HT-29 (cell line): Measurements from ENCODE around the gene SNRPF. TPM values are rescaled to one million over a fixed set of nuclear protein-coding genes. Genes with fewer than 3 reads are reported as not detected.
"Not testable (repeated sequence)": the region's sequence is repeated elsewhere in the genome, so short reads cannot be mapped to it uniquely, and the experiment has no call there.

ENCODE experiments used
- DNase-seq: peaks from one replicate; pipeline ENCODE4 v3.0.0-alpha.2; 2015; ENCODE audit warnings: low spot score
- total RNA-seq: library from RNA; depleted of rRNA; stranded (reverse); fragments of >200 nt; shearing (Covaris generic); gene quantifications from 2 replicates; pipeline ENCODE4 v1.2.3, GENCODE V29; 2014; rRNA removed

The SNRPF gene
- total RNA-seq, result 29.0 and 32.0 TPM in 2 replicates

- peak; percentile 98 for DNase-seq
Observed at GRCh38 chr12:95858451-95859343, at the start of gene SNRPF. Gene SNRPF (plus strand): TSS chr12:95858952. CDS start chr12:95859074, 122 bp downstream.

GRCh38 chr12:95809000-95809680 is 49.6 kb upstream of the SNRPF start:
- DNase-seq, result no peak

GRCh38 chr12:95810411-95810810 is 48.3 kb upstream of the SNRPF start:
- DNase-seq, result no peak

- not testable (repeated sequence) for DNase-seq
Observed at GRCh38 chr12:95812155-95812554, 46.6 kb upstream of the SNRPF start.

- DNase-seq, result peak; percentile 66
Observed at GRCh38 chr12:95815632-95816212, 43.0 kb upstream of the SNRPF start.

GRCh38 chr12:95820096-95820703 is 38.6 kb upstream of the SNRPF start:
- DNase-seq, result peak; percentile 87

- DNase-seq, result no peak
Observed at GRCh38 chr12:95829395-95829794, 29.4 kb upstream of the SNRPF start.

- DNase-seq, result no peak
Observed at GRCh38 chr12:95830335-95831089, 28.2 kb upstream of the SNRPF start.

GRCh38 chr12:95834572-95834971 is 24.2 kb upstream of the SNRPF start:
- DNase-seq, result no peak

GRCh38 chr12:95836185-95836609 is 22.6 kb upstream of the SNRPF start:
- no peak for DNase-seq

- peak; percentile 41 for DNase-seq
Observed at GRCh38 chr12:95836630-95837239, 22.0 kb upstream of the SNRPF start.

- no peak for DNase-seq
Observed at GRCh38 chr12:95837240-95838038, 21.3 kb upstream of the SNRPF start.

- DNase-seq, result peak; percentile 70
Observed at GRCh38 chr12:95838125-95838524, 20.6 kb upstream of the SNRPF start.

- DNase-seq, result peak; percentile 5
Observed at GRCh38 chr12:95842426-95842825, 16.3 kb upstream of the SNRPF start.

- peak; percentile 74 for DNase-seq
Observed at GRCh38 chr12:95848575-95849388, 10.0 kb upstream of the SNRPF start.

- DNase-seq, result no peak
Observed at GRCh38 chr12:95851606-95852005, 7.1 kb upstream of the SNRPF start.

GRCh38 chr12:95852133-95852532 is 6.6 kb upstream of the SNRPF start:
- DNase-seq, result no peak

GRCh38 chr12:95857156-95857555 is 1.6 kb upstream of the SNRPF start:
- DNase-seq, result no peak

- DNase-seq, result no peak
Observed at GRCh38 chr12:95857799-95858198, 953 bp upstream of the SNRPF start.
